ENCODE measurements around the gene EXOSC10.
"Not testable (repeated sequence)": the region's sequence is repeated elsewhere in the genome, so short reads cannot be mapped to it uniquely, and the experiment has no call there.

Gene EXOSC10

GRCh38 chr1:11107599-11107998, 7.9 kb upstream of the EXOSC10 start:
- DNase-seq: no peak

DNA sequence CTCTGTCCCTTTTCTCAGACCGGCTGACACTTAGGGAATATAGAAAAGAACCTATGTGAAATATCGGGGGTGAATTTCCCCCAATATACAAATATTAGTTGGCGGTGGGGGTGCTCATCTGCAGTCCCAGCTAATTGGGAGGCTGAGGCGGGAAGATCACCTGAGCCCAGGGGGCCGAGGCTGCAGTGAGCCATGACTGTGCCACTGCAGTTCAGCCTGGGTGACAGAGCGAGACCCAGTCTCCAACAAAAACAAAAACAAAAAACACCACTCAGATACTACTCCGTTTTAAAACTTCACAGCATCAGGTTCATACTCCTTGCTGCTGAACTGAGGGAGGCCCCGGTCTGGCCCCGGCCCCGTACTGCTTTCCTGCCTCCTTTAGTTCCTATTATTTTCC, 5.9 kb upstream of the EXOSC10 start:
- DNase-seq: no peak

DNA sequence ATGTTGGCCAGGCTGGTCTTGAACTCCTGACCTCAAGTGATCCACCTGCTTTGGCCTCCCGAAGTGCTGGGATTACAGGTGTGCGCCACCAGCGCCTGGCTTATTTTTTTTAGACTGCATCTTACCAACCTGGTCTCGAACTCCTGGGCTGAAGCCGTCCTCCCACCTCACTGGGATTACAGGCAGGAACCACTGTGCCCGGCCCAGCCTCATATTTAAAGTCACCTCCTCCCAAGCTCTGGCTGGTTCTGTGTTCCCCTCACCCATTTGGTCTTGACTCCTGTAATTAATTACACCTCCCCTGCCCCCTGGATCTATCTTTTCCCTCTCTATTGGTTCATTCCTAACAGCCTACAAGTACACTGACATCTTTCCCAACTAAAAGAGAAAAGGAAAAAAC, 1.7 kb upstream of the EXOSC10 start:
- no peak for DNase-seq

DNA sequence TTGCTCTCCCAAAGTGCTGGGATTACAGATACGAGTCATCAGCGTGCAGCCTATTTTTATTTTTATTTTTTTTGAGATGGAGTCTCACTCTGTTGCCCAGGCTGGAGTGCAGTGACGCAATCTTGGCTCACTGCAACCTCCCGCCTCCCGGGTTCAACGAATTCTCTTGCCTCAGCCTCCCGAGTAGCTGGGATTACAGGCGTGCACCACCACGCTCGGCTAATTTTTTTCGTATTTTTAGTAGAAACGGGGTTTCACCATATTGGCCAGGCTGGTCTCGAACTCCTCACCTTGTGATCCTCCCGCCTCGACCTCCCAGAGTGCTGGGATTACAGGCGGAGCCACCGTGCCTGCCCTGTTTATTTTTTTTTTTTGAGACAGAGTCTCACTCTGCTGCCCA, 1.1 kb upstream of the EXOSC10 start:
- not testable (repeated sequence) for DNase-seq

- no peak for DNase-seq
Measured at GRCh38 chr1:11100149-11100493, 452 bp upstream of the EXOSC10 start.

DNA sequence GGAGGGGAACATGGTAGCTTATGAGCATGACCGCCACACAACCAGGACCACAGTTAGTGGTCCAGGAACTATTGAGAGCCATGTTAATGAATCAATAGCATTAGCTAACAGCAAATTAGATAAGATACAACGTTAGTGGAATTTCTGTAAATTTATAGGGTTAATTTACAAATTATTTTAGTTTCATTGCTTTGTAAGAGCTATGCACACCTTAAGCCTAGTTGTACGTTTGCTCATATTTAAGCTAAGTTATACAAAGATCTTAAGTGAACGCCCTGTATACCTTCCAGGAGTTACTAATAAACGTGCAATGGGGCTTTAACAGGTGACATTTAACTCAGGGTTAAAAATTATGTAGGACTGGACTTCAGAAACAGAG, 749 bp downstream of the EXOSC10 start:
- no peak for DNase-seq

DNA sequence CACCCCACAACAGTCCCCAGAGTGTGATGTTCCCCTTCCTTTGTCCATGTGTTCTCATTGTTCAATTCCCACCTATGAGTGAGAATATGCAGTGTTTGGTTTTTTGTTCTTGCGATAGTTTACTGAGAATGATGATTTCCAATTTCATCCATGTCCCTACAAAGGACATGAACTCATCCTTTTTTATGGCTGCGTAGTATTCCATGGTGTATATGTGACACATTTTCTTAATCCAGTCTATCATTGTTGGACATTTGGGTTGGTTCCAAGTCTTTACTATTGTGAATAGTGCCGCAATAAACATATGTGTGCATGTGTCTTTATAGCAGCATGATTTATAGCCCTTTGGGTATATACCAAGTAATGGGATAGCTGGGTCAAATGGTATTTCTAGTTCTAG, 15.9 kb downstream of the EXOSC10 start:
- not testable (repeated sequence) for DNase-seq

DNA sequence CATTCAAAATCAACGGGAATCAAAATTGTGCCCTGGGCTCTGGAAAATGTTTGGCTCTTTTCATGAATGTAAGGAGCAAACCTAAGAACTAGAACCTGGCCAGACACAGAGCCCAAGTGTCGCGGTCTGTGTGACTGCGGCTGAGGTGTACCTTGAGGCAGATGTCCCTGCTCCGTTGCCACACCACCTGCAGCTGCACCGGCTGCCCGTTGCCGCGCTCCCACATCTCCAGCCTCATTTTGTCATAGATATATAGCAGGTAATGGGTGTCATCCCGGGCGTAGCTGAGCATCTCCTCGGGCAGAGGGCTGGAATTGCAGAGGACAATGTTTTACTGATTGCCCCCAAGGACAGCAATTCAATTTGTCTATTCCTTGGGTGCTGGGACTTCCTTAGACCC, 18.7 kb downstream of the EXOSC10 start:
- DNase-seq: no peak

DNA sequence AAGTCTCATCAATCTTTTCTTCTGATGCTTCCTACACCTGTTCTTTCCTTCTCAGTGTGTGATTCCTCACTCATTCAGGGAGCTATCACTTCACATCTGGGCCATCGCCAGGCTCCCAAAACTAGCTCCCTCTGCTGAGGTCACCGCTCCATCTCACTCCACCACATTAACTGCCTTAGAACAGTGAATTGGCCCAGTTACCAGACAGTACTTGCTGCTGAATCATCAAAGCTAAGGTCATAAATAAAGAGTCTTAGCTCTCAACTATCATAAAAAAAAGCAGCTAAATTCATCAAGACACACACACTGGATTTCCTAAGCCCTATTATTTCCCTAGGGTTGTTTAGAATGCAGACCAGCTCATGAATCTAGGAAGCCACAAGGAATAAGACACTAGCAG, 21.0 kb downstream of the EXOSC10 start:
- DNase-seq: no peak

GRCh38 chr1:11073398-11073797, 26.3 kb downstream of the EXOSC10 start:
- DNase-seq: not testable (repeated sequence)

DNA sequence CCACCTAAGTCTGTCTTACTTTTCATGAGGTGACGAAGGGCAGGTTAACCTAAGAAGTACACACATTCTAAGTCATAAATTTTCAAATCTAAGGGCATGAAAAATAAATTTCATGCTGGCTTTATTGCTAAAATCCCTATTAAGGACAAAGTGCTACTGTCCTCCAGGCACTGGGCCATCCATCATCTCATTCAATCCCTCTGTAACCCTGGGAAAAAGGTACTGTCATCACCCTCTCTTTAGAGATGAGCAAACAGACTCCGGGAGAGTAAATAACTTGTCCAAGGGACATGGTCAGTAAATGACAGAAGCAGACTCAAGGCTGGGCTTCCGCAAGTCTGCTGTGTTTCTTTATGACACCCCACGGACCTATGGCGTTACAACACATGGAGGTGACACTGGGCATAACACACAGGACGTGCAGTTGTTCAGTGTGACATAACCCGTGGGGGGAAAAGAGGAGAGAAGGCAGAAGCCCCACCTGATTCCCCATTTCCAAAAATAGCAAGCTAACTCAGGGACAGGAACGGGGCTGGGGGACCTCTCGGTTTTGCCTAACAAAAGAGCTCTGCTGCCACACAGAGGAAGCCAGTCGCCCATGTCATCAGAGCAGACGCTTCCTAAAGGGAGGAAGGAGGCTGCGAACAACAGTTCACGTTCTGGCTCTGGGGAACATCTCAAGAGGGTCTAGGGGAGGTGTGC, 27.3 kb downstream of the EXOSC10 start:
- peak; percentile 64 for DNase-seq

DNA sequence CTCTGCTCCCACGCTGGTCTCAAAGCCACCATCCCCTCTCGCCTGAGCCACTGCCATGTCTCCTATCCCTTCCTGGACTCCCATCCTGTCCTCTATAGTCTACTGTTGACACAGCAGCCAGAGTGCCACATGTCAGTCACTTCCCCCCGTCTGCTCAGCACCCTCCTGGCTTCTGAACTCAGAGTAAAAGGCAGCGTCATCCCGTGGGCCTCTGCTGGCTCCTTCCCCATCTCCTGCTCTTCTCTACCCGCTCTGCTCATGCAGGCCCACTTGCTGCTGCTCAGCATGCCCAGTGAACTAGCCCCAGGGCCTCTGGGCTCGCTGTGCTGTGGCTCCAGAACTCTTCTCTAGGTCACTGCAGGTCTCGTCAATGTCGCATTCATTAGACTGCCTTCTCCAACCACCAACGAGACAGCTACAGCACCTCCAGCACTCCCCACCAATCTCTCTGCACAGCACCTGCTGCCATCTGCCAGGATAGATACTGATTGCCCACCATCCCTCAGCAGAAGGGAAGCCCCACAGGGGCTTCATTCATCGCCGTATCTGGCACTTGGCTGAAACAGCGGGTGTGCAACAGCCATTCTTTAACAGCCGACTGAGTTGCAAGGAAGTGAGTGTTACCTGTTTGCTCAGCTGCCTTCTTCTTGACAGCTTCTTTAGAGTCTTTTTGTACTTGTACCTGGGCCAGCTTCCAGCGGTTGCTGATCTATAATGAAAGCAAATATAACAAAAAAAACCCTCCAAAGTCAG, 28.0 kb downstream of the EXOSC10 start:
- DNase-seq: peak; percentile 69

DNA sequence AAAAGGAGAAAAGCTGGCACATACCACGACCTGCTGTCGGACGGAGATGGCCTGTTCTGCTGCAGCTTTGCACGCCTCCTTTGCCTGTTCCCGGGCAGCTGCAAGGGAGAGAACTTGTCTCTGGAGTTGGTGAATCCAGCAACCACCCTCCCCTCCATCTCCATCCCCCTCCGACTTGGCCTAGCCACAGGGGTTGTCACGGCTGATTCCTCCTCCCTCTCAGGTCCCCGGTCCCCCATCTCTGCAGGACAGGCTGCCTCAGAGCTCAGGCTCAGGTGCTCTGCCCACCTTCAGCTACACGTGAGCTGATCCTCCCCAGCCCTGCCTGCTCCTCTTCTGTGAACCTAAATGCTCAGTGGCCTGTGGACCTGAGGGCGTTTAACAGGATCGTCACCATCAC, 28.8 kb downstream of the EXOSC10 start:
- no peak for DNase-seq

- DNase-seq: no peak
Measured at GRCh38 chr1:11068600-11069473, 30.8 kb downstream of the EXOSC10 start.

DNA sequence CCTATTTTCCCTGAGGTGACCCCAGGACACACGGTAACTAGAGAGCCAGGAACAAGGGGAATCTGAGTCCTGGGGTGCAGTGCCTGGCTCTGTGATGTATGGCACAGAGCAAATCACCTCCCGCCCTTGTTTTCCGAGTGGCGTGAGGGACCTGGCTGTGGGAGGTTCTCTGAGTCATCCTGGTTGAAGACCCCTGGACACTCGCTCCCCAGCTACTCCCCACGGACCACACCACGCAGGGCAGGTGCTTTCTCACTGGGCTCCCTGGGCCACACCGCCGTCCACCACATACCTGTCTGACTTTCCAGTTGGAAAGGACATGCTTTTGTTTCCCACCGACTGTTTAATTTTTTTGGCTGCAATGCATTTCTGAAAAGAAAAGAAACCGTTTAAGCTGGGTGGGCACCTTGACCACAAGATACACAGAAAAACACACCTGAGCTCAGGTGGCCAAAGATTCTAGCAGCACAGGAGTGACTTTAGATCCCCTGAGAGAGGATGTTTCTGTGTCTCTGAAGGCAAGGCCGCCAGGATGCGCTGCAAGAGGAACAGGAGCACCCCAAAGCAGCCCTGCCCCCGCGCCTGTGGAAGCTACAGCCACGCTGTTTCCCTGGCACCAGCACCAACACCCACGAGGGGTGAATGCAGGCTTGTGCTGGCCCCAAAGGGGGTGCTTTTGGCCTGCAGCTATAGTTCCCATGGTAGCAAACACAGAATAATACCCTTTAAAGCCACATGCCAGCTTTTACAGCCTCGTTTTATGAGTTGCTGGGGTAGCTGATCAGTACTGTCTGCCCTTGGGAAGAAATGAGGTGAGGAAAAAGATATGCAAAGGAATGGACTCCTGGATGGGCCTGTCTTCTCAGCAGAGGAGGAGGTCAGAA, 31.7 kb downstream of the EXOSC10 start:
- no peak for DNase-seq

- DNase-seq: no peak
Measured at GRCh38 chr1:11065796-11066195, 33.9 kb downstream of the EXOSC10 start.

GRCh38 chr1:11064942-11065341, 34.7 kb downstream of the EXOSC10 start:
- DNase-seq: no peak

DNA sequence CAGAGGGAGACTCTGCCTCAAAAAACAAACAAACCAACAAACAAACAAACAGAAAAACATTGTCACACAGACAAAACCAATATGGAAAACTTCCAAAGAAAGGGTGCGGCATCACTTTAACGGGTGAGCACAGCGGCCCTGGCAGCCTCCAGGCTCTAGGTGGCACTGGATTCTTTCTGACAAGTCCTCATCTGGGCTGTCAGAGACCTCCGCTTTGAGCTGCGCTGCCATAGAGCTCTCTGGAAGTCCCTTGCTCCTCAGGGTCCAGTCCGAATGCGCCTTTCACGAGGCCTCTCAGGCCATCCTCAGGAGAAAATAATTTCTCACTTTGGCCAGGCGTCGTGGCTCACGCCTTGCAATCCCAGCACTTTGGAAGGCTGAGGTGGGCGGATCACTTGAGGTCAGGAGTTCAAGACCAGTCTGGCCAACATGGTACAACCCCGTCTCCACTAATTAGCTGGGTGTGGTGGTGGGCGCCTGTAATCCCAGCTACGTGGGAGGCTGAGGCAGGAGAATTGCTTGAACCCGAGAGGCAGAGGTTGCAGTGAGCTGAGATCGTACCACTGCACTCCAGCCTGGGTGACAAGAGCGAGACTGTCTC, 35.6 kb downstream of the EXOSC10 start:
- not testable (repeated sequence) for DNase-seq

- peak; percentile 44 for DNase-seq
Measured at GRCh38 chr1:11062965-11063401, 36.7 kb downstream of the EXOSC10 start.

DNA sequence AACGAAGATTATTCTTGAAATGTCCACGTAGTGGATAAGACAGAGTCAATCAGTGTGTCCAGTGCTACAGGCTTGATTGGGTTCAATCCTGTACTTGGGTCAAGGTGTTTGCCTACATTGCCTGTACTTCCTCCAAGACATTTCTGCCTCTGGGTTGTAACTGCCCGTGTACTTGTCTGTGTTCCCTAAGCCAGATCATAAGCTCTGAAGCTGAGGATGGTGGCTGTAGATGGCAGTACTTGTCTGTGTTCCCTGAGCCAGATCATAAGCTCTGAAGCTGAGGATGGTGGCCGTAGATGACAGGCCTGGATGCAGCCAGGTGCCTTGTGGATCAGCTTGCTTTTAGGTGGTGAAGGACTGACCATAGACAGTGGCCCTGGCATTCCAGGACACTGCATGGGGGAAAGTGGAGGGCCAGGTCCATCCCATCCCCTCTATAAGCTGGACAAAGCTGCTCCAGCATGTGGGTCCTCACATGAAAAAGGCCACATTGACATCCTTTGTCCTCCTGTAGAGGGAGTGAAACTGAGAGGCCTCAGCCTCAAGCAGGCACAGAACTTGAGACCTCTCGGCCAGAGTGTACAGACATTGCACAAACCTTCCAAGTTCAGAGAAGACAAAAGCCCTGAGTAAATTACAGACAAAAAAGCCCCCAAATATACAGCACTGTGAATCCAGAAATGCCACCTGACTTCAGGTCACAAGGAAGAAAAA, 37.9 kb downstream of the EXOSC10 start:
- DNase-seq: no peak
